HG02588 (cell line): ENCODE measurements around the gene SHANK2.
"Not testable (repeated sequence)": the region's sequence is repeated elsewhere in the genome, so short reads cannot be mapped to it uniquely, and the experiment has no call there.

Experiments
- ATAC-seq: cut with Tn5 transposase; IDR thresholded peaks from one replicate; pipeline ENCODE4 v1.9.1; 2021; ENCODE audit warnings: mild to moderate bottlenecking, moderate library complexity; ENCODE audit not compliant: unreplicated experiment

The SHANK2 gene

GRCh38 chr11:71245601-71246391 lies 6.6 kb downstream of the SHANK2 start:
- ATAC-seq, result no peak

- no peak for ATAC-seq
Observed at GRCh38 chr11:71244116-71244810, 8.1 kb downstream of the SHANK2 start.

- no peak for ATAC-seq
Observed at GRCh38 chr11:71242391-71242790, 10.0 kb downstream of the SHANK2 start.

GRCh38 chr11:71241721-71242259 lies 10.6 kb downstream of the SHANK2 start:
- no peak for ATAC-seq

- ATAC-seq, result no peak
Observed at GRCh38 chr11:71240865-71241691, 11.3 kb downstream of the SHANK2 start.

GRCh38 chr11:71240061-71240690 lies 12.2 kb downstream of the SHANK2 start:
- no peak for ATAC-seq

- ATAC-seq, result no peak
Observed at GRCh38 chr11:71239581-71239980, 12.8 kb downstream of the SHANK2 start.

GRCh38 chr11:71238941-71239340 lies 13.4 kb downstream of the SHANK2 start:
- ATAC-seq, result no peak

GRCh38 chr11:71238285-71238875 lies 14.0 kb downstream of the SHANK2 start:
- ATAC-seq, result no peak

- no peak for ATAC-seq
Observed at GRCh38 chr11:71237853-71238252, 14.5 kb downstream of the SHANK2 start.

- no peak for ATAC-seq
Observed at GRCh38 chr11:71236836-71237475, 15.4 kb downstream of the SHANK2 start.

- no peak for ATAC-seq
Observed at GRCh38 chr11:71235719-71236118, 16.7 kb downstream of the SHANK2 start.

GRCh38 chr11:71233896-71234852 lies 18.2 kb downstream of the SHANK2 start:
- not testable (repeated sequence) for ATAC-seq

GRCh38 chr11:71232364-71232763 lies 20.0 kb downstream of the SHANK2 start:
- no peak for ATAC-seq

- ATAC-seq, result no peak
Observed at GRCh38 chr11:71228961-71229360, 23.4 kb downstream of the SHANK2 start.

GRCh38 chr11:71227058-71227659 lies 25.2 kb downstream of the SHANK2 start:
- ATAC-seq, result no peak

- ATAC-seq, result no peak
Observed at GRCh38 chr11:71223671-71224660, 28.4 kb downstream of the SHANK2 start.
